SK-N-SH treated with all-trans-retinoic acid at 6 μM for 48 hours (cell line): Measurements from ENCODE around the gene UNC13C.

ENCODE experiments used
- ATAC-seq: fragments of 200-7000 bp; cut with Tn5 transposase; 3 replicates; pipeline ENCODE4 v1.9.1; 2020; ENCODE audit warnings: mild to moderate bottlenecking, moderate library complexity
- ARNTL ChIP-seq: fragments of 450-650 bp; formaldehyde crosslinking; IDR thresholded peaks from 2 replicates; pipeline ENCODE4 v1.5.0; 2020; ENCODE audit warnings: low read depth, mild to moderate bottlenecking, moderate library complexity, borderline replicate concordance
- BACH2 ChIP-seq: fragments of 250-450 bp; sonication (Bioruptor Pico); IDR thresholded peaks from 2 replicates; pipeline ENCODE4 v1.9.0; 2021; ENCODE audit warnings: mild to moderate bottlenecking, borderline replicate concordance
- CSDC2 ChIP-seq: fragments of 250-450 bp; sonication (Bioruptor Pico); IDR thresholded peaks from 2 replicates; pipeline ENCODE4 v1.5.0; 2020; ENCODE audit warnings: mild to moderate bottlenecking, moderate library complexity
- ESRRG ChIP-seq: fragments of 250-450 bp; sonication (Bioruptor Pico); IDR thresholded peaks from 2 replicates; pipeline ENCODE4 v1.6.1; 2021; ENCODE audit warnings: mild to moderate bottlenecking
- ISL1 ChIP-seq: fragments of 250-450 bp; sonication (Bioruptor Pico); IDR thresholded peaks from 2 replicates; pipeline ENCODE4 v2.1.2; 2022; ENCODE audit warnings: mild to moderate bottlenecking, moderate library complexity
- OSR1 ChIP-seq: fragments of 250-450 bp; sonication (Bioruptor Pico); IDR thresholded peaks from 2 replicates; pipeline ENCODE4 v1.8.0; 2022; ENCODE audit warnings: moderate library complexity, mild to moderate bottlenecking, inconsistent platforms
- PPARA ChIP-seq: fragments of 250-450 bp; sonication (Bioruptor Pico); IDR thresholded peaks from 2 replicates; pipeline ENCODE4 v1.5.0; 2020; ENCODE audit warnings: mild to moderate bottlenecking, borderline replicate concordance
- RARB ChIP-seq: fragments of 250-450 bp; sonication (Bioruptor Pico); IDR thresholded peaks from 2 replicates; pipeline ENCODE4 v1.8.0; 2021; ENCODE audit warnings: mild to moderate bottlenecking, moderate library complexity
- SNAI2 ChIP-seq: fragments of 250-450 bp; sonication (Bioruptor Pico); IDR thresholded peaks from 2 replicates; pipeline ENCODE4 v1.5.0; 2020; ENCODE audit warnings: mild to moderate bottlenecking, moderate library complexity
- TCF4 ChIP-seq: fragments of 250-450 bp; sonication (Bioruptor Pico); IDR thresholded peaks from 2 replicates; pipeline ENCODE4 v1.8.0; 2021; ENCODE audit warnings: mild to moderate bottlenecking, moderate library complexity, borderline replicate concordance
- TOX ChIP-seq: fragments of 250-450 bp; sonication (Bioruptor Pico); IDR thresholded peaks from 2 replicates; pipeline ENCODE4 v1.8.0; 2021; ENCODE audit warnings: mild to moderate bottlenecking, moderate library complexity, borderline replicate concordance
- ZC3H10 ChIP-seq: fragments of 250-450 bp; sonication (Bioruptor Pico); IDR thresholded peaks from 2 replicates; pipeline ENCODE4 v1.5.1; 2021; ENCODE audit warnings: mild to moderate bottlenecking, moderate library complexity
- ZFP30 ChIP-seq: fragments of 450-650 bp; formaldehyde crosslinking; IDR thresholded peaks from 2 replicates; pipeline ENCODE4 v1.5.0; 2022; ENCODE audit warnings: mild to moderate bottlenecking, moderate library complexity
- ZNF565 ChIP-seq: fragments of 450-650 bp; formaldehyde crosslinking; conservative IDR thresholded peaks from 2 replicates; pipeline ENCODE4 v1.5.0; 2020; ENCODE audit warnings: low read depth, mild to moderate bottlenecking, moderate library complexity
- ZNF70 ChIP-seq: fragments of 450-650 bp; formaldehyde crosslinking; IDR thresholded peaks from 2 replicates; pipeline ENCODE4 v1.5.0; 2020; ENCODE audit warnings: mild to moderate bottlenecking, moderate library complexity
- ZNF8 ChIP-seq: fragments of 450-650 bp; formaldehyde crosslinking; IDR thresholded peaks from 2 replicates; pipeline ENCODE4 v1.5.0; 2020; ENCODE audit warnings: mild to moderate bottlenecking, moderate library complexity
- TF ChIP-seq, protein P1 (sequence below): fragments of 250-450 bp; sonication (Bioruptor Pico); IDR thresholded peaks from 2 replicates; pipeline ENCODE4 v1.5.1; 2021; ENCODE audit warnings: mild to moderate bottlenecking, moderate library complexity
- TF ChIP-seq, protein P2 (sequence below): fragments of 250-450 bp; sonication (Bioruptor Pico); IDR thresholded peaks from 2 replicates; pipeline ENCODE4 v1.5.0; 2020; ENCODE audit warnings: mild to moderate bottlenecking, moderate library complexity
- TF ChIP-seq, protein P3 (sequence below): fragments of 250-450 bp; sonication (Bioruptor Pico); IDR thresholded peaks from 2 replicates; pipeline ENCODE4 v1.5.1; 2020; ENCODE audit warnings: low read depth, mild to moderate bottlenecking, moderate library complexity
- TF ChIP-seq, protein P4 (sequence below): fragments of 250-450 bp; sonication (Bioruptor Pico); IDR thresholded peaks from 2 replicates; pipeline ENCODE4 v1.8.0; 2021; ENCODE audit warnings: low read depth, mild to moderate bottlenecking, moderate library complexity, borderline replicate concordance
- TF ChIP-seq, protein P5 (sequence below): fragments of 250-450 bp; sonication (Bioruptor Pico); IDR thresholded peaks from 2 replicates; pipeline ENCODE4 v1.8.0; 2020; ENCODE audit warnings: mild to moderate bottlenecking, moderate library complexity, borderline replicate concordance

UNC13C gene

DNA sequence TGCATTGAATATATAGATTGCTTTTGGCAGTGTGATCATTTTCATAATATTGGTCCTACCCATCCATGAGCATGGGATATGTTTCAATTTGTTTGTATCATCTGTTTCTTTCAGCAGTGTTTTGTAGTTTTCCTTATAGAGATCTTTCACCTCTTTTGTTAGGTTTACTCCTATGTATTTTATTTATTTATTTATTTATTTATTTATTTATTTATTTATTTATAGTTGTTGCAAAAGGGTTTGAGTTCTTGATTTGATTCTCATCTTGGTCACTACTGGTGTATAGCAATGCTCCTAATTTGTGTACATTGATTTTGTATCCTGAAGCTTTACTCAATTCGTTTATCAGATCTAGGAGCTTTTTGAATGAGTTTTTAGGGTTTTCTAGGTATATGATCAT is 478.2 kb downstream of the UNC13C start:
- ATAC-seq, result no peak
- no peak for TF ChIP-seq ESRRG
- no peak for TF ChIP-seq PPARA
- no peak for TF ChIP-seq TCF4
- TF ChIP-seq, protein P1, sequence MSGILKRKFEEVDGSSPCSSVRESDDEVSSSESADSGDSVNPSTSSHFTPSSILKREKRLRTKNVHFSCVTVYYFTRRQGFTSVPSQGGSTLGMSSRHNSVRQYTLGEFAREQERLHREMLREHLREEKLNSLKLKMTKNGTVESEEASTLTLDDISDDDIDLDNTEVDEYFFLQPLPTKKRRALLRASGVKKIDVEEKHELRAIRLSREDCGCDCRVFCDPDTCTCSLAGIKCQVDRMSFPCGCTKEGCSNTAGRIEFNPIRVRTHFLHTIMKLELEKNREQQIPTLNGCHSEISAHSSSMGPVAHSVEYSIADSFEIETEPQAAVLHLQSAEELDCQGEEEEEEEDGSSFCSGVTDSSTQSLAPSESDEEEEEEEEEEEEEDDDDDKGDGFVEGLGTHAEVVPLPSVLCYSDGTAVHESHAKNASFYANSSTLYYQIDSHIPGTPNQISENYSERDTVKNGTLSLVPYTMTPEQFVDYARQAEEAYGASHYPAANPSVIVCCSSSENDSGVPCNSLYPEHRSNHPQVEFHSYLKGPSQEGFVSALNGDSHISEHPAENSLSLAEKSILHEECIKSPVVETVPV (CRISPR knock-in tag), result no peak
- TF ChIP-seq ZNF565 (CRISPR knock-in tag), result no peak
- TF ChIP-seq CSDC2 (CRISPR knock-in tag), result no peak

DNA sequence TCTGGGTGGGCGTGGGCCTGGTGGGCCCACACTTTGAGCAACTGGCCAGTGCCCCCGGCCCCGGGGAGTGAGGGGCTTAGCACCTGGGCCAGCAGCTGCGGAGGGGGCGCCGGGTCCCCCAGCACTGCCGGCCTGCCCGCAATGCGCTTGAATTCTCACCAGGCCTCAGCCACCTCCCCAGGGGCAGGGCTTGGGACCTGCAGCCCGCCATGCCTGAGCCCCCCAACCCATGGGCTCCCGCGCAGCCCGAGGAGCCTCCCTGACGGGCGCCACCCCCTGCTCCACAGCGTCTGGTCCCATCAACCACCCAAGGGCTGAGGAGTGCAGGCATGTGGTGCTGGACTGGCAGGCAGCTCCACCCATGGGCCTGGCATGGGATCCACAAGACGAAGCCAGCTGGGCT is 484.3 kb downstream of the UNC13C start:
- TF ChIP-seq, protein P2, sequence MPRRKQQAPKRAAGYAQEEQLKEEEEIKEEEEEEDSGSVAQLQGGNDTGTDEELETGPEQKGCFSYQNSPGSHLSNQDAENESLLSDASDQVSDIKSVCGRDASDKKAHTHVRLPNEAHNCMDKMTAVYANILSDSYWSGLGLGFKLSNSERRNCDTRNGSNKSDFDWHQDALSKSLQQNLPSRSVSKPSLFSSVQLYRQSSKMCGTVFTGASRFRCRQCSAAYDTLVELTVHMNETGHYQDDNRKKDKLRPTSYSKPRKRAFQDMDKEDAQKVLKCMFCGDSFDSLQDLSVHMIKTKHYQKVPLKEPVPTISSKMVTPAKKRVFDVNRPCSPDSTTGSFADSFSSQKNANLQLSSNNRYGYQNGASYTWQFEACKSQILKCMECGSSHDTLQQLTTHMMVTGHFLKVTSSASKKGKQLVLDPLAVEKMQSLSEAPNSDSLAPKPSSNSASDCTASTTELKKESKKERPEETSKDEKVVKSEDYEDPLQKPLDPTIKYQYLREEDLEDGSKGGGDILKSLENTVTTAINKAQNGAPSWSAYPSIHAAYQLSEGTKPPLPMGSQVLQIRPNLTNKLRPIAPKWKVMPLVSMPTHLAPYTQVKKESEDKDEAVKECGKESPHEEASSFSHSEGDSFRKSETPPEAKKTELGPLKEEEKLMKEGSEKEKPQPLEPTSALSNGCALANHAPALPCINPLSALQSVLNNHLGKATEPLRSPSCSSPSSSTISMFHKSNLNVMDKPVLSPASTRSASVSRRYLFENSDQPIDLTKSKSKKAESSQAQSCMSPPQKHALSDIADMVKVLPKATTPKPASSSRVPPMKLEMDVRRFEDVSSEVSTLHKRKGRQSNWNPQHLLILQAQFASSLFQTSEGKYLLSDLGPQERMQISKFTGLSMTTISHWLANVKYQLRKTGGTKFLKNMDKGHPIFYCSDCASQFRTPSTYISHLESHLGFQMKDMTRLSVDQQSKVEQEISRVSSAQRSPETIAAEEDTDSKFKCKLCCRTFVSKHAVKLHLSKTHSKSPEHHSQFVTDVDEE (CRISPR knock-in tag), result no peak
- TF ChIP-seq TCF4 (no peak), BACH2 (CRISPR knock-in tag) (no peak), ZNF565 (CRISPR knock-in tag) (no peak), TOX (CRISPR knock-in tag) (no peak), ZC3H10 (CRISPR knock-in tag) (no peak), ARNTL (CRISPR knock-in tag) (no peak), ZNF70 (CRISPR knock-in tag) (no peak), PPARA (no peak), RARB (CRISPR knock-in tag) (no peak), ZFP30 (no peak), SNAI2 (CRISPR knock-in tag) (no peak)
- TF ChIP-seq, protein P1 (CRISPR knock-in tag), result no peak
- TF ChIP-seq, protein P3, sequence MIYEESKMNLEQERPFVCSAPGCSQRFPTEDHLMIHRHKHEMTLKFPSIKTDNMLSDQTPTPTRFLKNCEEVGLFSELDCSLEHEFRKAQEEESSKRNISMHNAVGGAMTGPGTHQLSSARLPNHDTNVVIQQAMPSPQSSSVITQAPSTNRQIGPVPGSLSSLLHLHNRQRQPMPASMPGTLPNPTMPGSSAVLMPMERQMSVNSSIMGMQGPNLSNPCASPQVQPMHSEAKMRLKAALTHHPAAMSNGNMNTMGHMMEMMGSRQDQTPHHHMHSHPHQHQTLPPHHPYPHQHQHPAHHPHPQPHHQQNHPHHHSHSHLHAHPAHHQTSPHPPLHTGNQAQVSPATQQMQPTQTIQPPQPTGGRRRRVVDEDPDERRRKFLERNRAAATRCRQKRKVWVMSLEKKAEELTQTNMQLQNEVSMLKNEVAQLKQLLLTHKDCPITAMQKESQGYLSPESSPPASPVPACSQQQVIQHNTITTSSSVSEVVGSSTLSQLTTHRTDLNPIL, result no peak
- TF ChIP-seq, protein P4, sequence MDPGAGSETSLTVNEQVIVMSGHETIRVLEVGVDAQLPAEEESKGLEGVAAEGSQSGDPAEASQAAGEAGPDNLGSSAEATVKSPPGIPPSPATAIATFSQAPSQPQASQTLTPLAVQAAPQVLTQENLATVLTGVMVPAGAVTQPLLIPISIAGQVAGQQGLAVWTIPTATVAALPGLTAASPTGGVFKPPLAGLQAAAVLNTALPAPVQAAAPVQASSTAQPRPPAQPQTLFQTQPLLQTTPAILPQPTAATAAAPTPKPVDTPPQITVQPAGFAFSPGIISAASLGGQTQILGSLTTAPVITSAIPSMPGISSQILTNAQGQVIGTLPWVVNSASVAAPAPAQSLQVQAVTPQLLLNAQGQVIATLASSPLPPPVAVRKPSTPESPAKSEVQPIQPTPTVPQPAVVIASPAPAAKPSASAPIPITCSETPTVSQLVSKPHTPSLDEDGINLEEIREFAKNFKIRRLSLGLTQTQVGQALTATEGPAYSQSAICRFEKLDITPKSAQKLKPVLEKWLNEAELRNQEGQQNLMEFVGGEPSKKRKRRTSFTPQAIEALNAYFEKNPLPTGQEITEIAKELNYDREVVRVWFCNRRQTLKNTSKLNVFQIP (CRISPR knock-in tag), result no peak
- no peak for ATAC-seq

DNA sequence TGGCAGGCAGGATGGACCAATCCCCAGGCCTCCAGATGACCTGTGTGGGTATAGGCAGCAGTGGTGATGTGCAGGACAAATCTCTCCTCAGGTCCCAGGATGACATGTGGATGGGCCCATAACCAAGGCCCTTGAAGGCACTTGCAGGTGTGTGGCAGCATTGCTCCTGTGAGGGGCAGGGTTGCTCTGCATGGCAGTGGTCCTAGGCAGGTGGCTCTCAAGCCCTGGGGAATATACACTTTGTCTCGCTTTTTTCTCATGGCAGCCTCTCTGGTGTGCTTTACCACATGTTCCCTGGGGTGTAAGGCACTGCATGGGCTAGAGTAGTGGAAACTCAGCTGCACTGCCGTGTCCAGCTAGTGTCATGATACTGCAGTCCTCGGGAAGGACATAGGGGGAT is 503.6 kb downstream of the UNC13C start:
- no peak for ATAC-seq

More for the DNA sequence above, 503.6 kb downstream of the UNC13C start:
- TF ChIP-seq CSDC2 (CRISPR knock-in tag) (no peak), ZNF8 (CRISPR knock-in tag) (no peak), ISL1 (no peak), ARNTL (CRISPR knock-in tag) (no peak), ESRRG (no peak), TCF4 (no peak), OSR1 (CRISPR knock-in tag) (no peak), SNAI2 (CRISPR knock-in tag) (no peak), RARB (CRISPR knock-in tag) (no peak)
- TF ChIP-seq, protein P5, sequence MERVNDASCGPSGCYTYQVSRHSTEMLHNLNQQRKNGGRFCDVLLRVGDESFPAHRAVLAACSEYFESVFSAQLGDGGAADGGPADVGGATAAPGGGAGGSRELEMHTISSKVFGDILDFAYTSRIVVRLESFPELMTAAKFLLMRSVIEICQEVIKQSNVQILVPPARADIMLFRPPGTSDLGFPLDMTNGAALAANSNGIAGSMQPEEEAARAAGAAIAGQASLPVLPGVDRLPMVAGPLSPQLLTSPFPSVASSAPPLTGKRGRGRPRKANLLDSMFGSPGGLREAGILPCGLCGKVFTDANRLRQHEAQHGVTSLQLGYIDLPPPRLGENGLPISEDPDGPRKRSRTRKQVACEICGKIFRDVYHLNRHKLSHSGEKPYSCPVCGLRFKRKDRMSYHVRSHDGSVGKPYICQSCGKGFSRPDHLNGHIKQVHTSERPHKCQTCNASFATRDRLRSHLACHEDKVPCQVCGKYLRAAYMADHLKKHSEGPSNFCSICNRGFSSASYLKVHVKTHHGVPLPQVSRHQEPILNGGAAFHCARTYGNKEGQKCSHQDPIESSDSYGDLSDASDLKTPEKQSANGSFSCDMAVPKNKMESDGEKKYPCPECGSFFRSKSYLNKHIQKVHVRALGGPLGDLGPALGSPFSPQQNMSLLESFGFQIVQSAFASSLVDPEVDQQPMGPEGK (CRISPR knock-in tag), result no peak
- TF ChIP-seq, protein P4 (CRISPR knock-in tag), result no peak
- TF ChIP-seq, protein P1 (CRISPR knock-in tag), result no peak
- TF ChIP-seq, protein P3, result no peak
